HepG2 (cell line): ENCODE results near the gene KCTD13. TPM values are rescaled to one million over a fixed set of nuclear protein-coding genes. Genes with fewer than 3 reads are reported as not detected.

Experiments used
- ARNT ChIP-seq: fragments of 450-650 bp; IDR thresholded peaks from 2 replicates; pipeline ENCODE4 v1.6.1; 2017
- GLMP ChIP-seq: sonication (generic); formaldehyde crosslinking; IDR thresholded peaks from 2 replicates; pipeline ENCODE4 v1.9.0; 2021; ENCODE audit warnings: missing genetic modification reagents, mild to moderate bottlenecking, borderline replicate concordance
- GTF3A ChIP-seq: sonication (generic); formaldehyde crosslinking; conservative IDR thresholded peaks from 2 replicates; pipeline ENCODE4 v1.4.0; 2020; ENCODE audit warnings: mild to moderate bottlenecking, missing genetic modification reagents
- HDAC2 ChIP-seq: sonication (generic); formaldehyde crosslinking; IDR thresholded peaks from 2 replicates; pipeline ENCODE4 v1.4.0; 2020; ENCODE audit warnings: missing genetic modification reagents
- HNRNPK ChIP-seq: fragments of 200-400 bp; formaldehyde crosslinking; IDR thresholded peaks from 2 replicates; pipeline ENCODE4 v1.6.1; 2018; ENCODE audit warnings: low read length, low read depth, moderate library complexity, mild to moderate bottlenecking; ENCODE audit not compliant: poor library complexity, severe bottlenecking
- HOXA3 ChIP-seq: sonication (generic); formaldehyde crosslinking; IDR thresholded peaks from 2 replicates; pipeline ENCODE4 v1.5.0; 2020; ENCODE audit warnings: missing genetic modification reagents
- ISX ChIP-seq: sonication (generic); formaldehyde crosslinking; conservative IDR thresholded peaks from 2 replicates; pipeline ENCODE4 v1.5.0; 2020; ENCODE audit warnings: missing genetic modification reagents
- PHF21A ChIP-seq: sonication (generic); formaldehyde crosslinking; IDR thresholded peaks from 2 replicates; pipeline ENCODE4 v1.5.0; 2020; ENCODE audit warnings: mild to moderate bottlenecking, missing genetic modification reagents
- PHF5A ChIP-seq: IDR thresholded peaks from one replicate; pipeline ENCODE4 v1.6.1; 2018; ENCODE audit warnings: low read depth, missing genetic modification reagents; ENCODE audit not compliant: unreplicated experiment
- SMARCC2 ChIP-seq: fragments of 450-650 bp; IDR thresholded peaks from 2 replicates; pipeline ENCODE4 v1.6.1; 2017; ENCODE audit warnings: antibody characterized with exemption, mild to moderate bottlenecking
- SP2 ChIP-seq: sonication (generic); formaldehyde crosslinking; IDR thresholded peaks from 2 replicates; pipeline ENCODE4 v1.5.1; 2020; ENCODE audit warnings: mild to moderate bottlenecking, missing genetic modification reagents
- TSC22D2 ChIP-seq: sonication (generic); formaldehyde crosslinking; IDR thresholded peaks from 2 replicates; pipeline ENCODE4 v1.5.1; 2020; ENCODE audit warnings: missing genetic modification reagents, mild to moderate bottlenecking, borderline replicate concordance
- ZBTB25 ChIP-seq: IDR thresholded peaks from 2 replicates; pipeline ENCODE4 v1.6.1; 2018; ENCODE audit warnings: missing genetic modification reagents
- ZBTB7B ChIP-seq: sonication (generic); formaldehyde crosslinking; IDR thresholded peaks from 2 replicates; pipeline ENCODE4 v1.4.0; 2020; ENCODE audit warnings: missing genetic modification reagents
- ZBTB8A ChIP-seq: sonication (generic); formaldehyde crosslinking; IDR thresholded peaks from 2 replicates; pipeline ENCODE4 v1.4.0; 2020; ENCODE audit warnings: mild to moderate bottlenecking, low read depth, missing genetic modification reagents, borderline replicate concordance
- ZNF292 ChIP-seq: sonication (generic); formaldehyde crosslinking; IDR thresholded peaks from 2 replicates; pipeline ENCODE4 v1.8.1; 2022; ENCODE audit warnings: mild to moderate bottlenecking, low read depth, missing genetic modification reagents, borderline replicate concordance
- ZNF326 ChIP-seq: sonication (generic); formaldehyde crosslinking; IDR thresholded peaks from 2 replicates; pipeline ENCODE4 v1.4.0; 2020; ENCODE audit warnings: missing genetic modification reagents, borderline replicate concordance
- ZNF556 ChIP-seq: sonication (generic); formaldehyde crosslinking; IDR thresholded peaks from 2 replicates; pipeline ENCODE4 v1.4.0; 2020; ENCODE audit warnings: mild to moderate bottlenecking, missing genetic modification reagents, borderline replicate concordance
- ZNF616 ChIP-seq: sonication (generic); formaldehyde crosslinking; IDR thresholded peaks from 2 replicates; pipeline ENCODE4 v1.5.0; 2020; ENCODE audit warnings: low read depth, mild to moderate bottlenecking, missing genetic modification reagents
- polyA plus RNA-seq, 8 experiments: library from polyadenylated mRNA; depleted of rRNA in 3 of 8; stranded (reverse) in 7 of 8; unstranded in 1 of 8; fragments of >200 nt; fragmentation: Illumina TruSeq in 4 of 8; extraction: Trizol in 4 of 8; gene quantifications; 2 replicates each; pipeline versions ENCODE4 v1.2.1 to v1.2.3, GENCODE V29; 2011 to 2016; ENCODE audit warnings: low read depth in 4 of 8, missing spikeins in 1 of 8, mixed read lengths in 1 of 8; ENCODE audit not compliant: insufficient read depth in 1 of 8
- total RNA-seq, 5 experiments: library from RNA; depleted of rRNA; stranded (reverse); fragments of >200 nt; fragmentation: Illumina TruSeq; extraction: Trizol; gene quantifications; 2 replicates each; pipeline ENCODE4 v1.2.3, GENCODE V29; 2016; ENCODE audit warnings: low read depth in 1 of 5
- TF ChIP-seq, protein P1 (sequence below): sonication (generic); formaldehyde crosslinking; IDR thresholded peaks from 2 replicates; pipeline ENCODE4 v1.5.1; 2020; ENCODE audit warnings: mild to moderate bottlenecking, missing genetic modification reagents
- TF ChIP-seq, protein P2 (sequence below): fragments of 450-650 bp; IDR thresholded peaks from 2 replicates; pipeline ENCODE4 v1.6.1; 2017
- TF ChIP-seq, protein P3 (sequence below): IDR thresholded peaks from 2 replicates; pipeline ENCODE4 v1.6.1; 2016; ENCODE audit warnings: missing genetic modification reagents, missing compliant biosample characterization

The KCTD13 gene
- total and polyA plus RNA-seq, 2 of the 13 experiments (the other 11 are each of a cell fraction or from before 2014, with no cell fraction given): 6.3 to 14.7 TPM

GRCh38 chr16:29862884-29863668 is 63.0 kb downstream of the KCTD13 start, which contains the start of gene CDIPT (continued):
- 0 out of 2 replicates have a peak, but pooled peaks have one; percentile 12 for TF ChIP-seq SP2 (CRISPR knock-in tag)
- TF ChIP-seq ZBTB7B (CRISPR knock-in tag): peak; percentile 61; the same call in 1 of the 2 replicates
- TF ChIP-seq PHF21A (CRISPR knock-in tag): peak; percentile 72; the same call in 1 of the 2 replicates
- TF ChIP-seq HOXA3 (CRISPR knock-in tag): peak; percentile 87
- no peak for TF ChIP-seq GTF3A (CRISPR knock-in tag)
- TF ChIP-seq, protein P1, sequence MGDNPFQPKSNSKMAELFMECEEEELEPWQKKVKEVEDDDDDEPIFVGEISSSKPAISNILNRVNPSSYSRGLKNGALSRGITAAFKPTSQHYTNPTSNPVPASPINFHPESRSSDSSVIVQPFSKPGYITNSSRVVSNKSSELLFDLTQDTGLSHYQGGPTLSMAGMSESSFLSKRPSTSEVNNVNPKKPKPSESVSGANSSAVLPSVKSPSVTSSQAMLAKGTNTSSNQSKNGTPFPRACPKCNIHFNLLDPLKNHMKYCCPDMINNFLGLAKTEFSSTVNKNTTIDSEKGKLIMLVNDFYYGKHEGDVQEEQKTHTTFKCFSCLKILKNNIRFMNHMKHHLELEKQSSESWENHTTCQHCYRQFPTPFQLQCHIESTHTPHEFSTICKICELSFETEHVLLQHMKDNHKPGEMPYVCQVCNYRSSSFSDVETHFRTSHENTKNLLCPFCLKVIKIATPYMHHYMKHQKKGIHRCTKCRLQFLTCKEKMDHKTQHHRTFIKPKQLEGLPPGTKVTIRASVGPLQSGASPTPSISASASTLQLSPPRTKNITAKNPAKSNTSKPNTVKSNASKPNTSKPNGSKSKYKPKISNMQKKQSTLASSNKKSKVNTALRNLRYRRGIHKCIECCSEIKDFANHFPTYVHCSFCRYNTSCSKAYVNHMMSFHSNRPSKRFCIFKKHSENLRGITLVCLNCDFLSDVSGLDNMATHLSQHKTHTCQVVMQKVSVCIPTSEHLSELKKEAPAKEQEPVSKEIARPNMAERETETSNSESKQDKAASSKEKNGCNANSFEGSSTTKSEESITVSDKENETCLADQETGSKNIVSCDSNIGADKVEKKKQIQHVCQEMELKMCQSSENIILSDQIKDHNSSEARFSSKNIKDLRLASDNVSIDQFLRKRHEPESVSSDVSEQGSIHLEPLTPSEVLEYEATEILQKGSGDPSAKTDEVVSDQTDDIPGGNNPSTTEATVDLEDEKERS (CRISPR knock-in tag): no peak
- TF ChIP-seq, protein P2, sequence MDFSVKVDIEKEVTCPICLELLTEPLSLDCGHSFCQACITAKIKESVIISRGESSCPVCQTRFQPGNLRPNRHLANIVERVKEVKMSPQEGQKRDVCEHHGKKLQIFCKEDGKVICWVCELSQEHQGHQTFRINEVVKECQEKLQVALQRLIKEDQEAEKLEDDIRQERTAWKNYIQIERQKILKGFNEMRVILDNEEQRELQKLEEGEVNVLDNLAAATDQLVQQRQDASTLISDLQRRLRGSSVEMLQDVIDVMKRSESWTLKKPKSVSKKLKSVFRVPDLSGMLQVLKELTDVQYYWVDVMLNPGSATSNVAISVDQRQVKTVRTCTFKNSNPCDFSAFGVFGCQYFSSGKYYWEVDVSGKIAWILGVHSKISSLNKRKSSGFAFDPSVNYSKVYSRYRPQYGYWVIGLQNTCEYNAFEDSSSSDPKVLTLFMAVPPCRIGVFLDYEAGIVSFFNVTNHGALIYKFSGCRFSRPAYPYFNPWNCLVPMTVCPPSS: no peak
- TF ChIP-seq GLMP: no peak
- no peak for TF ChIP-seq ISX
- peak; percentile 95; the same call in 1 of the 2 replicates for TF ChIP-seq ZBTB25 (CRISPR knock-in tag)
- TF ChIP-seq, protein P3, sequence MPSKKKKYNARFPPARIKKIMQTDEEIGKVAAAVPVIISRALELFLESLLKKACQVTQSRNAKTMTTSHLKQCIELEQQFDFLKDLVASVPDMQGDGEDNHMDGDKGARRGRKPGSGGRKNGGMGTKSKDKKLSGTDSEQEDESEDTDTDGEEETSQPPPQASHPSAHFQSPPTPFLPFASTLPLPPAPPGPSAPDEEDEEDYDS: peak; percentile 86
- 0 out of 2 replicates have a peak, but pooled peaks have one; percentile 50 for TF ChIP-seq ZNF616
- TF ChIP-seq ZNF326 (CRISPR knock-in tag): no peak
- no peak for TF ChIP-seq ZBTB8A (CRISPR knock-in tag)
- TF ChIP-seq HDAC2 (CRISPR knock-in tag): peak; percentile 87
- no peak; the same call in 1 of the 2 replicates for TF ChIP-seq ZNF292 (CRISPR knock-in tag)
- TF ChIP-seq PHF5A (CRISPR knock-in tag): peak; percentile 85
- TF ChIP-seq ZNF556: peak; percentile 90
- no peak for TF ChIP-seq ARNT
- peak; percentile 81; the same call in 1 of the 2 replicates for TF ChIP-seq TSC22D2 (CRISPR knock-in tag)
- TF ChIP-seq HNRNPK: peak; percentile 55
- no peak for TF ChIP-seq SMARCC2
